Iris pigment epithelial cell (primary cell): ENCODE measurements around the gene TLN1.
A peak's percentile ranks its signal among the peaks of the same experiment; 100 is the strongest.

Experiments used
- DNase-seq: peaks from one replicate; pipeline ENCODE4 v3.0.0-alpha.2; 2011; ENCODE audit warnings: low read depth

TLN1 gene

GRCh38 chr9:35729700-35730485 is 2.1 kb downstream of the TLN1 start:
- DNase-seq: peak; percentile 85

DNA sequence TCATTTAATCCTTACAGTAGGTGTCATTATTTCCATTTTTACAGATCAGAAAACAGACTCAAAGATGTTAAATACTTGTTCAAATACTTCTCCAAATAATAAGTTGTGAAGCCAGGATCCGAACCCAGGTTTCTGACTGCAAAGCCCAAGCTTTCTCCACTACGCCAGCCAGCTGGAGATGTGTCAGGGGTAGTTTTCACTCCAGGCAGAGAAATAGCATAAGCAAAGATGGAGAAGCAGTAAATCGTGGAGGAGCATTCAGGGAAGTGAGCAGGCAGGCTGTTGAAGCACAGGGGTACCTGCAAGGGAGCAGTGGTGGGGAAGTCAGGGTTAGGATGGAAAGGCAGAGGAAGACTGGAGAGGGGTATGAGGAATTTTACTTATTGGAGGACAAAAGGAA is 2.9 kb downstream of the TLN1 start:
- no peak for DNase-seq

DNA sequence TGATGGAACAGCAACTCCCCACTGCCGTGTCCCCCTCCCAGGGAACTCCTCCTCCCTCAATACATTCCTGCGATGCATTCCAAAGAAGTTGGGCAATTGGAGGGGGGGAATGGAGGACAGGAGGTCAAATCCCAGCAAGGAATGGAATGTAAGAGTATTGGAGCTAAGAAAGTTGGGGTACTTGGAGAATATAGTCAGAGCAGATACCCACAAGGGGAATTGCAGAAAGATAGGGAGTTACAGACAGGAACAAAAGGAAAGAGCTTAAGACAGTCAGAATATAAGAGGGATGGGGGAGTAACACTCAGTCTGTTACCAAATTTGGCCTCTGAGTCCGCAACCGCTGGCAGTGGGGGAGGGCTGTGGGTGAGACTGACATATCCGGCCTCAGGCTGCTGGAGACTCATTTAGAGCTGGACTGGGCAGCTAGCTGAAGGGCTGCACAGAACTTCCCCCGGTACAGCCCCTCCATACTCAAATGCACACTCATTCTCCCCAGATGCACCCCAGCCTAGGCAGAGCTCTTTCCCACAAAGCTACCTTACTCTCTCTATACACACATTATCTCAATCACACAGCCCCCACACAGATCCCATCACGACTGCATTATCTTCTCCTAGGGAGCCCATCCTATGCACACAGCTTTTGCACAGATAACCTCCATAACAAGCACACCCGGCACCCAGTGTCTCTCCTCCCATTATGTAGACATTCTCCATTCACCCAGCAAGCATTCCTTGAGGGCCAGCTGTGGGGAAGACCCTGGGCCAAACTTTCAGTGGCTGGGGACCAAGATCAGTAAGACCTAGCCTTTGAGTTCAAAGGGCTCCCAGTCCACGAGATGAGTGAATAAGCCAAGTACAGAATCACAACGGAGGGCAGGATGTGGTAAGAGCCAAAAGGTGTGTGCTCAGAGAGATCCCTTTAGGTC is 3.7 kb downstream of the TLN1 start:
- peak; percentile 87 for DNase-seq

DNA sequence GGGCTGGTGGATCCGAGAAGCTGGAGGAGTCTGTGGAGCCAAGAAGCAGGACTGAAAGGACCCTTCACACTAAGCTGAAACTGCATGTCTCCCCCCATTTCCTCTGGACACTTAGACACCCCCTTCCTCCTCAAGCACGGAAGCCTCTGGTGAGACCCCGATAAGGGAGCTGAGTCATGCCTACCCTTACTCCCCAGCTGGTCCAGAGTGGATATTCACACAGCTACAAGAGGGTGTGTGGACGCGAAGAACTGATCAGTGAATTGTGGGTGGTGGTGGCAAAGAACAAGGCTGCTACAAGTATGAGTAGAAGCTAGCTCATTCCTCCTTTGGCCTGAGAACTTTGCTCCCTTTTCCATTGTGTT is 4.3 kb downstream of the TLN1 start:
- no peak for DNase-seq

- peak; percentile 65 for DNase-seq
Measured at GRCh38 chr9:35726931-35727330, 5.1 kb downstream of the TLN1 start.

- DNase-seq: no peak
Measured at GRCh38 chr9:35725362-35725761, 6.6 kb downstream of the TLN1 start.

GRCh38 chr9:35723908-35724307 is 8.1 kb downstream of the TLN1 start:
- no peak for DNase-seq

DNA sequence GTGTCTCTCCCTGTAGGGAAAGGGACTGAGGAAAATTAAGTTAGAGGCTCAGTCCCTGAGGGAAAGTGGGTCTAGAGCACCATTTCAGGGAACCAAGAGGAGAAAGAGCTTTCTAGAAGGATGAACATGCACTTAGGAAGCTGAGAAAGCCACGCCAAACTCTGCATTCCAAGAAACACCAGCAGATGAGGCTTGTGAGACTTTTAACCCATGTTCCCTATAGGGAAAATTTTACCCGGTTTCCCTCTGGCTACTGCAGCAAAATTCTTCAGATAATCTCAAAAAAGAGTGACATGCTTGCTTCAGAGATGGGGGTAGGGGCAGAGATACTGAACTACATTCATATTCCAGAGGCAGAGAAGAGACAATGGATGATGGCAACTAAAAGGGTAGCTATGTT is 8.6 kb downstream of the TLN1 start:
- no peak for DNase-seq

GRCh38 chr9:35719546-35719945 is 12.4 kb downstream of the TLN1 start:
- DNase-seq: no peak

DNA sequence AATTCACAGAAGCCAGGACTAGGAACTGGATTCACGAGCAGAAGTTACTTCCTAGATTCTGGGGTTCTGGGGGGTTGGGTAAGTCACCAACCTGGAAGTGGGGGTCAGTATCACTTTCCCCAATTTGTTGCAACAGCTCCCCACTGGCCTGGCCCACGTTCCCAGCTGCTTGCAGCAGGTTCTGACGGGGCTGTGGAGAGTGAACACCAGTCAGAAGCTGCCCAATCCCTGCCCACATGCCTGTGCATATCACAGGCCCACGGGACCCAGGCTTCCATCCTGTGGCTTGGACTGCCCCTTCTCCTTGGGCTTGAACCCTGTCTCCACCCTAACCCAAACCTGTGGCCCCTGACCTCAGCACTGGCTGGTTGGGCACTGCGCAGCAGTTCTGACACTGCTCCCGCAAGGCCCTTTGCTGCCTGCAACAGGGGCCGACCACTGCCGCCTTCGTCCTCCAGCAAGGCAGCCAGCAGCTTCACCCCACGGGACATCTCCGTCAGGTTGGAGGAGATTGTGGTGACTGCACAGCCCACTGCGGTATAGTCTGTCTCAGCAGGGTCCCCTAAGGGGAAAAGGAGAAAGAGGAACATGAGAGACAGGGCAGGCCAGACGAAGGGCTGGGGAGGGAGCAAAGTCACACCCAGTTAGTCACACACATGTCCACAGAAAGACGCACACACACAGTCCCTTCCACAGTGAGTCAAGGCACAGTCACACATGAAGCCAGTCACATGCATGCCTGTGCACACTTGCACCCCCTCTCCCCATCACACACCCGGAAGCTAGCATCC is 13.1 kb downstream of the TLN1 start:
- no peak for DNase-seq

- no peak for DNase-seq
Measured at GRCh38 chr9:35717132-35717870, 14.7 kb downstream of the TLN1 start.

GRCh38 chr9:35716230-35716629 is 15.8 kb downstream of the TLN1 start:
- DNase-seq: no peak

DNA sequence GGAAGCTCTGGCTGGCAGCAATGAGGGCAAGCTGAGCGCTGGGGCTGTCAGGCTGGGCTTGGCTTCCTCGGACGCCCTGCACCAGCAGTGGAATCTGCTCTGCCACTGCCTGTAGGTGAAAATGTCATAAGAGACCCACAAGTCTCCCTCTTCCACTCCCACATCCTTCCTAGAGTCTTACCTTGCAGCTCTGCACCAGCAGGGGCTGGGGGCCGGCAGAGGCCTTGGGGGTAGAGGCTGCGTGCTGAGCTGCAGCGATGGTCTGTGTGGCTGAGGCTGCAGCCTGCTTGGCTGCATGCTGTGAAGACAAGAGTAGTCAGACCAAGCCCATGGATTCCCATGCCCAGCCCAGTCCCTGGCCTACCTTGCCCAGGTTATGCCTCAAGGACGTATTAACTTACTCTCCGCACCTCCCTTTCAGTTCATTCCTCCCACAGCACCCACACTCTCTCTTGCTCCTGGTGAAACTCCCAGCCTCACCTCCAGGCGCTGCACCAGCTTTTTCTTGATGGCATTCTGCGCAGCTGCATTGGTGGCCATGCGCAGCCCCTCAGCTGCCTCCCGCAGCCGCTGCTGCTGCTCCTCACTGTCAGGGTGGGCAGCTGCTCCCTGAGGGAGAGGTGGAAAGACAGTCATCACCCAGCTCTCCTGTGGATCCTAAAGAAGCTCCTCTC is 17.3 kb downstream of the TLN1 start:
- DNase-seq: no peak

DNA sequence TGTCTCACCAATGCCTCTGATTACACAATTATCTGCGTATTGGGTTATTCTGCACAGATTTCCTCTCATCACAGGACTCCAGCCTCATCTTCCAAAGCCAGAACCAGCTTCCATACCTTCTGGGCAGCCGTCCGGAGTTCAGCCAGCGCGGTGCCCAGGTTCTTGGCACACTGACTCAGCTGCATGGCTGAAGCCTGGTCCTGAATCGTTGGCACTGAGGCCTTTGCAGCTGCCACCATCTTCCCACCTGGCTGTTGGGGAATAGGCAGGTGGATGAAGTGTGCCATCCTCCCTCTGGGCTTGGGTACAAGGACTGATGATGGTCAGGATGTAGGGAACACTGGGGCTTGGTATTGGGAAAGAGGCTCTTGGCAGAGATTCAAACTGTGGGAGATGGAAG is 17.9 kb downstream of the TLN1 start:
- DNase-seq: no peak

- no peak for DNase-seq
Measured at GRCh38 chr9:35713578-35713977, 18.4 kb downstream of the TLN1 start.

GRCh38 chr9:35712762-35713400 is 19.1 kb downstream of the TLN1 start:
- DNase-seq: no peak

GRCh38 chr9:35711501-35712428 is 20.2 kb downstream of the TLN1 start:
- no peak for DNase-seq

GRCh38 chr9:35710818-35711500 is 21.0 kb downstream of the TLN1 start:
- DNase-seq: no peak

- no peak for DNase-seq
Measured at GRCh38 chr9:35708146-35708545, 23.8 kb downstream of the TLN1 start.
